Measurements from ENCODE around the gene ADCK2. TPM values are rescaled to one million over a fixed set of nuclear protein-coding genes. Genes with fewer than 3 reads are reported as not detected.

Gene ADCK2
- total RNA-seq, 1 donor from 2014 or later, result 40.9 TPM

- Histone ChIP-seq H3K36me3 (ENCODE audit: control insufficient read depth, insufficient read depth, low read length) (no peaks in the 10 kb centered on the region), H3K4me3 (ENCODE audit: low read depth, low read length) (no peak overlapping the region), H3K27me3 (ENCODE audit: control insufficient read depth, insufficient read depth, low read length) (no peaks in the 10 kb centered on the region)
- TF ChIP-seq, protein P1, sequence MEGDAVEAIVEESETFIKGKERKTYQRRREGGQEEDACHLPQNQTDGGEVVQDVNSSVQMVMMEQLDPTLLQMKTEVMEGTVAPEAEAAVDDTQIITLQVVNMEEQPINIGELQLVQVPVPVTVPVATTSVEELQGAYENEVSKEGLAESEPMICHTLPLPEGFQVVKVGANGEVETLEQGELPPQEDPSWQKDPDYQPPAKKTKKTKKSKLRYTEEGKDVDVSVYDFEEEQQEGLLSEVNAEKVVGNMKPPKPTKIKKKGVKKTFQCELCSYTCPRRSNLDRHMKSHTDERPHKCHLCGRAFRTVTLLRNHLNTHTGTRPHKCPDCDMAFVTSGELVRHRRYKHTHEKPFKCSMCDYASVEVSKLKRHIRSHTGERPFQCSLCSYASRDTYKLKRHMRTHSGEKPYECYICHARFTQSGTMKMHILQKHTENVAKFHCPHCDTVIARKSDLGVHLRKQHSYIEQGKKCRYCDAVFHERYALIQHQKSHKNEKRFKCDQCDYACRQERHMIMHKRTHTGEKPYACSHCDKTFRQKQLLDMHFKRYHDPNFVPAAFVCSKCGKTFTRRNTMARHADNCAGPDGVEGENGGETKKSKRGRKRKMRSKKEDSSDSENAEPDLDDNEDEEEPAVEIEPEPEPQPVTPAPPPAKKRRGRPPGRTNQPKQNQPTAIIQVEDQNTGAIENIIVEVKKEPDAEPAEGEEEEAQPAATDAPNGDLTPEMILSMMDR (IDR thresholded peaks at IDR 0.05; ENCODE audit: insufficient read depth, low read length, poor library complexity, severe bottlenecking), result peak; percentile 29
- DNase-seq (ENCODE audit: low read depth), result no peak
Measured at GRCh38 chr7:140645166-140645900, 27.4 kb upstream of the ADCK2 start.

DNA sequence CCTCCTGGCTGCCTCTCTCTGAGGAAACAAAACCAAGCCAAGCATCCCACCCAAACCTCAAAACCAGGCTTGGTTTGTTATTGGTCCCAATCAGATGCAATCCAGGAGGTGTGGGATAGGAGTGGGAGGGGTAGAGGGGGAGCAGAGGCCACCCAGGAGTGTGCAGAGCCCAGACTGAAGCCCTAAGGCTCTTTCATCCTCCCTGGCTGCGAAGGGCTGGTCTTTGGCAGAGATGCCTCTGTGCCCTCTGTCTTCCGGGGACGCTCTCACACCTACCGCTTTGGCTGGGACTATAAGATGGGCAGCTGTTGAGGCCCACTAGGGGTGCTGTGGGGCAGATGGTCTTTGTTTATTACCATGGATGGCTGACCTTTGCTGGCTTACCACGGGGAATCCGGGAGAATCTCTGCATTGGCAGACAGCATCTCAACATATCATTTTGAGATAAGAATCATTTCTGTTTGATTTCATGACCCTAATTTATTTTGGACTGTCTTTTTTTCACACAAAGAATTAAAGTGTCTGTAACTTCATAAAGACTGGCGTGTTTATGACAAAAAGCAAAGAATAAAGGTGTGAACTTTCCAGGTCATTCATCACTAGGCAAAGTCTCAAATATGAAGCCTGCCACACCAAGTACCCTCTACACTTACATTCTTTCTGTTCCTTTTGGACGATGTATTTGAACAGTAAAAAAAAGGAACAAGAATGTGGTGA is 25.7 kb upstream of the ADCK2 start:
- H3K36me3 ChIP-seq (ENCODE audit: control insufficient read depth, insufficient read depth, low read length), result no peaks in the 10 kb centered on the region
- no peak overlapping the region for H3K4me3 ChIP-seq (ENCODE audit: low read depth, low read length)
- no peak for DNase-seq (ENCODE audit: low read depth)
- TF ChIP-seq, protein P1 (IDR thresholded peaks at IDR 0.05; ENCODE audit: insufficient read depth, low read length, poor library complexity, severe bottlenecking), result peak; percentile 84
- H3K27me3 ChIP-seq (ENCODE audit: control insufficient read depth, insufficient read depth, low read length), result no peaks in the 10 kb centered on the region

- TF ChIP-seq, protein P1 (IDR thresholded peaks at IDR 0.05; ENCODE audit: insufficient read depth, low read length, poor library complexity, severe bottlenecking), result no peak
- no peak for DNase-seq (ENCODE audit: low read depth)
- no peaks in the 10 kb centered on the region for H3K27me3 ChIP-seq (ENCODE audit: control insufficient read depth, insufficient read depth, low read length)
- H3K36me3 ChIP-seq (ENCODE audit: control insufficient read depth, insufficient read depth, low read length), result no peaks in the 10 kb centered on the region
- no peak overlapping the region for H3K4me3 ChIP-seq (ENCODE audit: low read depth, low read length)
Measured at GRCh38 chr7:140649556-140650205, 23.1 kb upstream of the ADCK2 start.

DNA sequence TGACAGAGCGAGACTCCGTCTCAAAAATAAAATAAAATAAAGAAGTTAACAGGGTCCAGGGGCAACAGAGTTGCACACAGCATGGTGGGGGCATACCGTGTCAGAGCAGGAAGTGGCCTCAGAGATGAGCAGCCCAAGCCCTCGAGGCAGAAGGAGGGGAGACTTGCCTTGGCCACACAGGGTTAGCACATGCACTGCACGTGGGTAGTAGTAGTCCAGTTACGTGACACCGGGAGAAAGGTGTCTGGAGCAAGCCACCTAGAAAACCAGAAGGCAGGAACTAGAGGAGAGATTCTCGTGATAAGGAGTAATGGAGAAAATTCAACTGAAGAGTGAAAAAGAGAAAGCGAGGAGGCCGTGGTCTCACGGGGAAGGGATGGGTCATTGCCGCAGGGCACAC is 22.4 kb upstream of the ADCK2 start:
- TF ChIP-seq, protein P1 (IDR thresholded peaks at IDR 0.05; ENCODE audit: insufficient read depth, low read length, poor library complexity, severe bottlenecking), result no peak
- no peak for DNase-seq (ENCODE audit: low read depth)
- no peak overlapping the region for H3K4me3 ChIP-seq (ENCODE audit: low read depth, low read length)
- no peaks in the 10 kb centered on the region for H3K36me3 ChIP-seq (ENCODE audit: control insufficient read depth, insufficient read depth, low read length)
- H3K27me3 ChIP-seq (ENCODE audit: control insufficient read depth, insufficient read depth, low read length), result no peaks in the 10 kb centered on the region

DNA sequence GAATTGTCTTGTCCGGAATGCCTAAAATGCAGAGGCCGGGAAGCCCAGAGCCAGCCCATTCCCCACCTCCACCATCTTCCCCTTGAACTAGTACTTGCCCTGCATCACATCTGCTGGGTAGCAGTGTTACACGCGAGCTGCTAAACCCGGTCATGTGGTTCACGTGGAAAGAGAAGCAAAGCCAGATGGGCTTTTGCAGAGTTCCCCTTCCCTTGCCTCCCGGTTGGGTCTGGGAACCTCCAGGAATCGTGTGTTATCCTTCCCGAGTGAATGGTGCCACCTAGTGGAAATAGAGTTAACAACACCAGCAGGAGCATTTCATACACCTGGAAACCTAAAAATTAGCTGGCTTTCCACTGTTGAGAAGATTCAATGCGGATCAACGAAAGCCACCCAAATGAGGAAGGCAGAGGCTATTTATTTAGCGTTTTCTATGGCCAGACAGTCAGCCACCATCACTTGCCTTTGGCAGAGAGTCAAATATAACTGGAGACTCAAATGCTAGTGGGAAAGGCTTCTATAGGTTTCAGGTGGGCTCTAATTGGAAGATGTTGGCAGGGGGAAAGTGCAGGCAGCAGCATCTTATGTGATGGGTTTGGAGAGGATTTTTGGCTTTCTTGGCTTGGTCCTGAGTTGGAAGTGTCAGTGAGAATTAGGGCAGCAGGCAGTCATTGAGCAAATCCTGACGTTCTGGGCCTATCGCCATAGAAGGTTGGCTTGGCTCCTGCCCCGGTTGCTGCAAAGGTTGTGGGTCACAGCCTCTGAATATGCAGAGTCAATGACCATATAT is 19.2 kb upstream of the ADCK2 start:
- DNase-seq (ENCODE audit: low read depth), result no peak
- H3K4me3 ChIP-seq (ENCODE audit: low read depth, low read length), result no peak overlapping the region
- TF ChIP-seq, protein P1 (IDR thresholded peaks at IDR 0.05; ENCODE audit: insufficient read depth, low read length, poor library complexity, severe bottlenecking), result peak; percentile 79
- no peaks in the 10 kb centered on the region for H3K36me3 ChIP-seq (ENCODE audit: control insufficient read depth, insufficient read depth, low read length)
- H3K27me3 ChIP-seq (ENCODE audit: control insufficient read depth, insufficient read depth, low read length), result no peaks in the 10 kb centered on the region

Data from kidney epithelial cell (primary cell).